Mammary epithelial cell (primary cell): Measurements from ENCODE around the gene KLHL2.

Source experiments
- CTCF ChIP-seq, 2 donors: IDR thresholded peaks in 1 of 2; conservative IDR thresholded peaks in 1 of 2; 2 replicates each; pipeline ENCODE4 v1.5.1; 2011 to 2012; ENCODE audit warnings: inconsistent platforms in 2 of 2, low read length in 2 of 2, mild to moderate bottlenecking in 2 of 2, control low read depth in 1 of 2, low read depth in 1 of 2; ENCODE audit not compliant: insufficient read depth in 1 of 2; ENCODE audit errors: extremely low read depth in 1 of 2
- EZH2 ChIP-seq: IDR thresholded peaks from 2 replicates; pipeline ENCODE4 v1.6.1; 2012; ENCODE audit warnings: low read length, inconsistent platforms, borderline replicate concordance

- TF ChIP-seq CTCF (conservative IDR thresholded peaks at IDR 0.05 in 1 of 2, IDR thresholded peaks at IDR 0.05 in 1 of 2; ENCODE audit: extremely low read depth in 1 of 2, insufficient read depth in 1 of 2, low read depth in 1 of 2, low read length in 2 of 2) (no peak), EZH2 (no peak)
Measured at GRCh38 chr4:165330666-165331065, 123.3 kb downstream of the KLHL2 start.
